Thyroid gland (tissue), 4 donors: Measurements from ENCODE around the gene PITPNC1. TPM values are rescaled to one million over a fixed set of nuclear protein-coding genes. Genes with fewer than 3 reads are reported as not detected.
"Not testable (repeated sequence)": the region's sequence is repeated elsewhere in the genome, so short reads cannot be mapped to it uniquely, and the experiment has no call there.

Source experiments
- DNase-seq, 2 donors: peaks; one replicate each; pipeline ENCODE4 v3.0.0-alpha.2; 2019
- H3K27ac ChIP-seq, 3 donors: fragments of 200-600 bp; sonication (generic); 1 replicate in 2 of 3; 2 replicates in 1 of 3; pipeline ENCODE4 v1.5.1; 2016 to 2019; ENCODE audit warnings: mild to moderate bottlenecking in 1 of 3, moderate library complexity in 1 of 3
- H3K27me3 ChIP-seq: fragments of 200-600 bp; sonication (generic); one replicate; pipeline ENCODE4 v1.5.1; 2019
- H3K36me3 ChIP-seq, 2 donors: fragments of 200-600 bp; sonication (generic); one replicate each; pipeline ENCODE4 v1.5.1; 2016 to 2019
- H3K4me1 ChIP-seq, 2 donors: fragments of 200-600 bp; sonication (generic); one replicate each; pipeline ENCODE4 v1.5.1; 2017 to 2019
- H3K4me3 ChIP-seq, 3 donors: fragments of 200-600 bp; sonication (generic); replicated peaks in 1 of 3; 1 replicate in 2 of 3; 2 replicates in 1 of 3; pipeline ENCODE4 v1.5.1; 2016; ENCODE audit warnings: mild to moderate bottlenecking in 1 of 3
- H3K9me3 ChIP-seq: fragments of 200-600 bp; sonication (generic); one replicate; pipeline ENCODE4 v1.5.1; 2017
- CTCF ChIP-seq, 6 experiments: fragments of 200-600 bp in 3 of 6; fragments of 450-650 bp in 3 of 6; sonication (generic) in 3 of 6; IDR thresholded peaks; one replicate each; pipeline ENCODE4 v1.5.1; 2016 to 2019; ENCODE audit warnings: antibody characterized with exemption in 6 of 6, mild to moderate bottlenecking in 2 of 6, inconsistent platforms in 1 of 6, moderate library complexity in 1 of 6
- POLR2A ChIP-seq, 2 donors: fragments of 450-650 bp; IDR thresholded peaks; one replicate each; pipeline ENCODE4 v1.6.1; 2017; ENCODE audit warnings: antibody characterized with exemption in 2 of 2, mild to moderate bottlenecking in 2 of 2, moderate library complexity in 1 of 2
- WGBS, 2 donors: methylation state at CpG; one replicate each; pipeline ENCODE4 v1.1.5; 2017; 5-methylcytosine and 5-hydroxymethylcytosine counted together
- intact Hi-C: fragments of 100-400 bp; cut with DNase I; formaldehyde crosslinking; loops from one replicate; pipeline ENCODE4 v1.15.1; 2023
- total RNA-seq, 4 donors: library from RNA; depleted of rRNA; stranded (reverse); fragments of >200 nt; gene quantifications; one replicate each; pipeline ENCODE4 v1.2.3, GENCODE V29; 2016

Gene PITPNC1
- total RNA-seq, 4 donors from 2014 or later, result 3.6 to 14.2 (median 7.3) TPM

- no peaks in the 10 kb centered on the region for H3K9me3 ChIP-seq
- H3K4me3 ChIP-seq, result no peak overlapping the region
- TF ChIP-seq POLR2A (IDR thresholded peaks at IDR 0.05), result no peak
- no peak for TF ChIP-seq CTCF (IDR thresholded peaks at IDR 0.05)
- 95 to 97% methylated on average over 2 of the region's 2 CpGs for WGBS, 2 donors
- no peaks in the 10 kb centered on the region for H3K27me3 ChIP-seq
- H3K4me1 ChIP-seq, result peaks cover 0 to 8% of the 10 kb centered on the region in 2 donors
- DNase-seq, result no peak
- intact Hi-C loops, result no loop called here
- no peaks in the 10 kb centered on the region for H3K36me3 ChIP-seq
- no peak overlapping the region for H3K27ac ChIP-seq
Measured at GRCh38 chr17:67414559-67414958, 37.5 kb downstream of the PITPNC1 start.

- TF ChIP-seq POLR2A (IDR thresholded peaks at IDR 0.05), result no peak
- no peak for TF ChIP-seq CTCF (IDR thresholded peaks at IDR 0.05)
- peaks cover 0 to 8% of the 10 kb centered on the region in 2 donors for H3K4me1 ChIP-seq
- intact Hi-C loops, result no loop called here
- no peak for DNase-seq
- no peaks in the 10 kb centered on the region for H3K9me3 ChIP-seq
- 82 to 86% methylated on average over 7 of the region's 7 CpGs for WGBS, 2 donors
- no peaks in the 10 kb centered on the region for H3K36me3 ChIP-seq
- H3K27ac ChIP-seq, result no peak overlapping the region
- H3K27me3 ChIP-seq, result no peaks in the 10 kb centered on the region
- H3K4me3 ChIP-seq, result no peak overlapping the region
Measured at GRCh38 chr17:67415291-67415690, 38.2 kb downstream of the PITPNC1 start.

- Histone ChIP-seq H3K9me3 (no peaks in the 10 kb centered on the region), H3K36me3 (no peaks in the 10 kb centered on the region), H3K4me1 (peaks cover 0 to 13% of the 10 kb centered on the region in 2 donors), H3K4me3 (no peak overlapping the region), H3K27ac (no peak overlapping the region), H3K27me3 (no peaks in the 10 kb centered on the region)
- intact Hi-C loops, result no loop called here
- no peak for TF ChIP-seq POLR2A (IDR thresholded peaks at IDR 0.05)
- no peak for TF ChIP-seq CTCF (IDR thresholded peaks at IDR 0.05)
- WGBS, 2 donors, result 100% methylated on average over 1 of the region's 1 CpG
- DNase-seq, result no peak
Measured at GRCh38 chr17:67417507-67417906, 40.4 kb downstream of the PITPNC1 start.

DNA sequence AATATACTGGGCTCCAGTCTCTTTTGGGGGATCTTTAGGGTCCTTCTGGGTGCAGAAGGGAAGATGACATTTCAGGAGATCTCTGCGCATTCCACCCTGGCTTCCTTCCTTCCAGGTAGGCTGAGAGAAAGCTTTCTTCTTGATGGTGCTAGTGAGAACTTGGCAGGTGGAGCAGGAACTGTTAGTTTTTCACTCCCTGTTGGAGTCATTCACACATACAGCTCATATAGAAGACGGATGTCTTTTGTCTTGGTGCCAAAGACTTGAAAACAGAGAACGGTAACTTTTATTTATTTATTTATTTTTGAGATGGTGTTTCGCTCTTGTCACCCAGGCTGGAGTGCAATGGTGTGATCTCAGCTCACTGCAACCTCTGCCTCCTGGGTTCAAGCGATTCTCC, 43.9 kb downstream of the PITPNC1 start:
- 82 to 89% methylated on average over 5 of the region's 5 CpGs for WGBS, 2 donors
- no peak for DNase-seq

GRCh38 chr17:67421869-67422273, 44.8 kb downstream of the PITPNC1 start:
- no peaks in the 10 kb centered on the region for H3K27me3 ChIP-seq
- no peak for DNase-seq
- peak overlapping the region in 2 of 3 donors; percentile 22 to 71 for H3K27ac ChIP-seq
- no peaks in the 10 kb centered on the region for H3K36me3 ChIP-seq
- WGBS, 2 donors, result 68 to 79% methylated on average over 3 of the region's 3 CpGs
- H3K4me3 ChIP-seq, result no peak overlapping the region
- intact Hi-C loops, result no loop called here
- peaks cover 0 to 16% of the 10 kb centered on the region in 2 donors for H3K4me1 ChIP-seq
- TF ChIP-seq CTCF (IDR thresholded peaks at IDR 0.05) (no peak), POLR2A (IDR thresholded peaks at IDR 0.05) (no peak)
- H3K9me3 ChIP-seq, result no peaks in the 10 kb centered on the region

More for the DNA sequence above, 43.9 kb downstream of the PITPNC1 start:
- no peak overlapping the region for H3K4me3 ChIP-seq
- no peaks in the 10 kb centered on the region for H3K27me3 ChIP-seq
- H3K4me1 ChIP-seq, result peaks cover 0 to 20% of the 10 kb centered on the region in 2 donors
- intact Hi-C loops, result no loop called here
- H3K27ac ChIP-seq, result peak overlapping the region in 1 of 3 donors; percentile 37
- no peak for TF ChIP-seq POLR2A (IDR thresholded peaks at IDR 0.05)
- TF ChIP-seq CTCF (IDR thresholded peaks at IDR 0.05), result no peak
- no peaks in the 10 kb centered on the region for H3K9me3 ChIP-seq
- H3K36me3 ChIP-seq, result no peaks in the 10 kb centered on the region

DNA sequence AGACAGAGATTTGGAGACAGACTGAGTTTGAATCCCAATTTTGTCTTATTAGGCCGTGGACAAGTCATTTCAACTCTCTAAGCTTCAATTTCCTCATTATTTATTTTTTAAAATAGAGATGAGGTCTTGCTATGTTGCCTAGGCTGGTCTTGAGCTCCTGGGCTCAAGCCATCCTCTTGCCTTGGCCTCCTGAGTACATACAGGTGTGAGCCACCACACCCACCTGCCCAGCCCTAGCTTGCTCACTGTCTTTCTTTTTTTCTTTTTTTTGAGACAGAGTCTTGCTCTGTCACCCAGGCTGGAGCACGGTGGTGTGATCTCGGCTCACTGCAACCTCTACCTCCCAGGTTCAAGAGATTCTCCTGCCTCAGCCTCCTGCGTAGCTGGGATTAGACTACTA, 45.2 kb downstream of the PITPNC1 start:
- H3K36me3 ChIP-seq, H3K4me3 ChIP-seq, intact Hi-C loops, H3K27me3 ChIP-seq, H3K9me3 ChIP-seq, DNase-seq: not testable (repeated sequence)
- H3K4me1 ChIP-seq, result peaks cover 0 to 16% of the 10 kb centered on the region in 2 donors
- peak overlapping the region; percentile 20 to 71 (median 22) for H3K27ac ChIP-seq
- WGBS, 2 donors, result 92 to 96% methylated on average over 4 of the region's 4 CpGs
